ENCODE measurements around the gene DNAJA2. TPM values are rescaled to one million over a fixed set of nuclear protein-coding genes. Genes with fewer than 3 reads are reported as not detected.

The DNAJA2 gene
- total RNA-seq, 3 donors from 2014 or later (not counting 1 experiment from before 2014, with no cell fraction given), result 71.8 to 83.2 (median 74.5) TPM

- Mint-ChIP-seq H3K27me3 (ENCODE audit: low read depth in 2 of 2) (no peaks in the 10 kb centered on the region), H3K9me3 (no peaks in the 10 kb centered on the region), H3K27ac (peak overlapping the region; percentile 95 to 98), H3K4me3 (peak overlapping the region; percentile 94), H3K36me3 (peaks cover 6% of the 10 kb centered on the region), H3K4me1 (peaks cover 28 to 33% of the 10 kb centered on the region in 2 donors)
- peak; percentile 32 to 47 (median 40) for ATAC-seq
- Histone ChIP-seq H3K27me3 (ENCODE audit: control insufficient read depth, insufficient read depth, low read length) (no peaks in the 10 kb centered on the region), H3K4me1 (ENCODE audit: control insufficient read depth, insufficient read depth, low read length) (peaks cover 18% of the 10 kb centered on the region), H3K36me3 (ENCODE audit: control insufficient read depth, insufficient read depth, low read length) (peaks cover 34% of the 10 kb centered on the region), H3K9me3 (ENCODE audit: control insufficient read depth, insufficient read depth, low read length) (no peaks in the 10 kb centered on the region), H3K4me3 (ENCODE audit: low read length) (peak overlapping the region; percentile 76), H3K27ac (ENCODE audit: low read length) (peak overlapping the region; percentile 97)
- WGBS (ENCODE audit: insufficient coverage), result 1% methylated on average over 48 of the region's 48 CpGs
- peak; percentile 53 to 71 for DNase-seq
- intact Hi-C loops (cut with micrococcal nuclease), result loop anchor here (1.0 to 2.0 kb wide), 3 partner anchors 142 to 1641 kb away; partner anchors contain the start of genes C16orf87, ORC6 and VPS35
- no peak for TF ChIP-seq CTCF (IDR thresholded peaks at IDR 0.05)
Measured at GRCh38 chr16:46972429-46973206, 856 bp downstream of the DNAJA2 start.

GRCh38 chr16:46971271-46971670 is 2.2 kb downstream of the DNAJA2 start:
- H3K36me3 ChIP-seq (ENCODE audit: control insufficient read depth, insufficient read depth, low read length), result peaks cover 47% of the 10 kb centered on the region
- H3K9me3 ChIP-seq (ENCODE audit: control insufficient read depth, insufficient read depth, low read length), result no peaks in the 10 kb centered on the region
- H3K27ac ChIP-seq (ENCODE audit: low read length), result no peak overlapping the region
- Mint-ChIP-seq H3K4me3 (peak overlapping the region; percentile 65), H3K27me3 (ENCODE audit: low read depth in 2 of 2) (no peaks in the 10 kb centered on the region), H3K9me3 (no peaks in the 10 kb centered on the region), H3K27ac (peak overlapping the region; percentile 36 to 98), H3K4me1 (peaks cover 33 to 41% of the 10 kb centered on the region in 2 donors), H3K36me3 (peaks cover 13% of the 10 kb centered on the region)
- intact Hi-C loops (cut with micrococcal nuclease), result no loop called here
- ATAC-seq, result no peak
- no peaks in the 10 kb centered on the region for H3K27me3 ChIP-seq (ENCODE audit: control insufficient read depth, insufficient read depth, low read length)
- peaks cover 18% of the 10 kb centered on the region for H3K4me1 ChIP-seq (ENCODE audit: control insufficient read depth, insufficient read depth, low read length)
- no peak for DNase-seq
- no peak for TF ChIP-seq CTCF (IDR thresholded peaks at IDR 0.05)
- WGBS (ENCODE audit: insufficient coverage), result 100% methylated on average over 4 of the region's 7 CpGs
- H3K4me3 ChIP-seq (ENCODE audit: low read length), result no peak overlapping the region

- H3K4me1 ChIP-seq (ENCODE audit: control insufficient read depth, insufficient read depth, low read length), result peaks cover 18% of the 10 kb centered on the region
- 100% methylated on average over 1 of the region's 2 CpGs for WGBS (ENCODE audit: insufficient coverage)
- H3K27me3 ChIP-seq (ENCODE audit: control insufficient read depth, insufficient read depth, low read length), result no peaks in the 10 kb centered on the region
- H3K9me3 Mint-ChIP-seq, result no peaks in the 10 kb centered on the region
- H3K27me3 Mint-ChIP-seq (ENCODE audit: low read depth in 2 of 2), result no peaks in the 10 kb centered on the region
- peak overlapping the region; percentile 31 to 36 for H3K27ac Mint-ChIP-seq
- ATAC-seq, result no peak
- no peak for TF ChIP-seq CTCF (IDR thresholded peaks at IDR 0.05)
- no peak overlapping the region for H3K27ac ChIP-seq (ENCODE audit: low read length)
- no peak for DNase-seq
- H3K4me3 ChIP-seq (ENCODE audit: low read length), result no peak overlapping the region
- H3K9me3 ChIP-seq (ENCODE audit: control insufficient read depth, insufficient read depth, low read length), result no peaks in the 10 kb centered on the region
- no peak overlapping the region for H3K4me3 Mint-ChIP-seq
- peaks cover 59% of the 10 kb centered on the region for H3K36me3 ChIP-seq (ENCODE audit: control insufficient read depth, insufficient read depth, low read length)
- intact Hi-C loops (cut with micrococcal nuclease), result no loop called here
- H3K36me3 Mint-ChIP-seq, result peaks cover 13% of the 10 kb centered on the region
- H3K4me1 Mint-ChIP-seq, result peaks cover 33 to 41% of the 10 kb centered on the region in 2 donors
Measured at GRCh38 chr16:46970089-46970488, 3.4 kb downstream of the DNAJA2 start.

Data from natural killer cell (primary cell).